Measurements from ENCODE around the gene DOC2A. TPM values are rescaled to one million over a fixed set of nuclear protein-coding genes. Genes with fewer than 3 reads are reported as not detected.

DOC2A gene
- total and polyA plus RNA-seq, 2 donors, result 0.24 to 1.3 TPM

DNA sequence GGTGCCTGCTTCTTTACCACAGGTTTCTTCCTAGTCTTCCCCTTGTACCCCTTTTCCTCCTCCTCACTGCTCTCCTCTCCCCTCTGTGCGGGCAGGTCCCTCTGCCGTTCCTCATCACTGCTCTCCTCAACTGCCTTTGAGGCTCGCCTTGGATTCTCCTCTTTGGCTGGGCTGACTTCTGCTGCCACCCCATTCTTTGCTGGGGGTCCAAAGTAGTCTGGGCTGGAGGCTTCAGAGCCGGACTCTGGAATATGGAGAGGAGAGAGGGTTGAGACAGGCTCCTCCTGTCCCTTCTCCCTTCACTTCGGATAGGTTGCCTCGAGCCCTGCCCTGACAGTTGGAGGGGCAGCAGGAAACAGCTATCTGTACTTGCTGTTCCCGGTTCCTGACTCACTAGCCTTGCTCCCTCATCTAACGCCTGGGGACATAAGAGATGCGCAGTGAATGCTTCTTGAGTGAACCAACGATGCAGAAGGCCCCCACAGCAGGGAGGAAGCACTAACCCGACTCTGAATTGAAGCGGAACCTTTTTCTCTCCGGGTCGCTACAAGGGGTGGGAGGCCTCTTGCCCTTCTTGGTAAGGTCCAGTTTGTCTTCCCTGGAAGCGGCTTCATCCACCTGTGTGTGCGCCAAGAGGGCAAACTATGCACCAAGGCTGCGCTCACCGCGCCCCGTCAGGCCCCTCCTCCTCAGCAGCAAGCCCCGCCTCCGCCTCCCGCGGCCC, 16.1 kb downstream of the DOC2A start:
- no peaks in the 10 kb centered on the region for H3K27me3 ChIP-seq (ENCODE audit: control insufficient read depth in 2 of 2, insufficient read depth in 1 of 2, low read length in 1 of 2)
- 20% methylated on average over 24 of the region's 24 CpGs for WGBS
- peak overlapping the region; percentile 96 to 99 for H3K27ac ChIP-seq (ENCODE audit: low read depth in 1 of 2, low read length in 1 of 2)
- peaks cover 10 to 23% of the 10 kb centered on the region in 2 donors for H3K4me1 ChIP-seq (ENCODE audit: control insufficient read depth in 2 of 2, insufficient read depth in 2 of 2, low read length in 2 of 2)
- DNase-seq (ENCODE audit: low read depth in 6 of 9, low spot score in 9 of 9), result peak in 2 of 9 donors; percentile 50 to 79
- peak overlapping the region; percentile 68 to 88 for H3K4me3 ChIP-seq (ENCODE audit: low read length in 2 of 2)
- peaks cover 41 to 56% of the 10 kb centered on the region in 2 donors for H3K36me3 ChIP-seq (ENCODE audit: control insufficient read depth in 2 of 2, insufficient read depth in 2 of 2, low read length in 1 of 2)
- H3K9me3 ChIP-seq (ENCODE audit: control insufficient read depth in 2 of 2, insufficient read depth in 1 of 2, low read length in 1 of 2), result no peaks in the 10 kb centered on the region

DNA sequence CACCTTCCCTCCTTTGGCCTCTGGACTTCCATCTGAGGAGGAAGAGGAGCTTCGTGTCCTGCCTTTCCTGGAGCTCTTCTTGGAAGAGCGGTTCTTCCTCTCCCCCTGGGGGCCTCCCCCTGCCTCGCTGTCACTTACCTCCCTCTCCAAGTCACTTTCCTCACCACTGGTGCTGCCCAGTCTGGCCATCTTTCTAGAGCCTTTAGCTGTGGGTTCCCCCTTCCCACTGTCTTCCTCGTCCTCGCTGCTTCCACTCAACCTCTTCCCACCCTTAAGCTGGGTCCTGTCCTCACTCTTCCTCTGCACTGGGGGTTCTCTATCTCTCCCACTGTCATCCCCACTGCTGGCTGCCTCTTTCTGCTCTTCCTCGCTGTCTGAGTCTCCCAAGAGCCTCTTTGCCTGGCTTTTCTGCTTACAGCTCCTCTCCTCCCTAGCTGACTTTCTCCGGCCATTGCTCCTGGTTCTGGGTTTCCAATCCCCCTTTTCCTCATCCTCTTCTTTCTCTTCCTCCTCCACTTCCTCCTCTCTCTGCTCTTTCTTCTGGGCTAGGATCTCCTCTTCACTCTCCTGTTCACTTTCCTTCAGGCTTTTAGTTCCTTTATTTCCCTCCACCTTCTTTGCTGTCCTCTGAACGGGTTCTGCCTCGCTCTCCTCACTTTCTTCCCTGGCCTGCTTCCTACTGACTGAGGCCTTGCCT, 16.8 kb downstream of the DOC2A start:
- WGBS, result 98% methylated on average over 9 of the region's 9 CpGs
- H3K4me1 ChIP-seq (ENCODE audit: control insufficient read depth in 2 of 2, insufficient read depth in 2 of 2, low read length in 2 of 2), result peaks cover 10 to 23% of the 10 kb centered on the region in 2 donors
- no peak for DNase-seq (ENCODE audit: low read depth in 6 of 9, low spot score in 9 of 9)
- no peaks in the 10 kb centered on the region for H3K27me3 ChIP-seq (ENCODE audit: control insufficient read depth in 2 of 2, insufficient read depth in 1 of 2, low read length in 1 of 2)
- no peaks in the 10 kb centered on the region for H3K9me3 ChIP-seq (ENCODE audit: control insufficient read depth in 2 of 2, insufficient read depth in 1 of 2, low read length in 1 of 2)
- peaks cover 46 to 59% of the 10 kb centered on the region in 2 donors for H3K36me3 ChIP-seq (ENCODE audit: control insufficient read depth in 2 of 2, insufficient read depth in 2 of 2, low read length in 1 of 2)
- H3K27ac ChIP-seq (ENCODE audit: low read depth in 1 of 2, low read length in 1 of 2), result no peak overlapping the region
- no peak overlapping the region for H3K4me3 ChIP-seq (ENCODE audit: low read length in 2 of 2)

DNA sequence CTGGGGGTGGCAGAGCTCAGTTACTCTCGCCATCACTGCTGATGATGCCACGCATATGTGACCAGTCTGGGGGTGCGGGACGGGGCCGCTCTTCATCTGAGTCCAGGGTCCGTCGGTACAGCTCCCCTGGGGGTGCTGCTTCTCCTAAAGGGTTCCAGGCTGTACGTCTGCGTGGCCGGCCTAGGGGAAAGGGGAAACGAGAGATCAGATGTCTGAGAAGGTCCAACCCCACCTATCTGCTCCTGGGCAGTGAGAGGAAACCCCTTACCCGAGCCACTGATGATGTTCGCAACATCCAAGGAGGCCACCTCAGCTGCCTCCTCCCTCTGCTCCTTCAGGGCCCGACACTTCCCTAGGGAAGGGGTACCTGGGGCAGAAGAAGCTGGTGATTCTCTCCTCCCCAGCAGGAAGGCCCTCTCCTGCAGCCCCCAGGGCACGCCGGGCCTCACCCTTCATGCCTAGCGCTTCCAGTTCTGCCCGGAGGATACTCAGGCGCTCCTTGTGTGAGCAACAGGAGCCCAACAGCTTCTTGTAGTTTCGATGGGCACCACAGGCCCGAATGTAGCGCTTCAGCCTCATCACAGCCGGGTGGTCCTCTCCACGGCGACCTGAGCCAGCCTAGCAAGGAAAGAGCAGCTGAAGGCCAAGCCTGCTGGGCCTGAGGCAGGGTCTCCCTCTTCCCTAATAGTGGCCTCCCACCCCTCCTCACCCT, 17.5 kb downstream of the DOC2A start:
- 97% methylated on average over 25 of the region's 25 CpGs for WGBS
- no peak overlapping the region for H3K27ac ChIP-seq (ENCODE audit: low read depth in 1 of 2, low read length in 1 of 2)
- H3K27me3 ChIP-seq (ENCODE audit: control insufficient read depth in 2 of 2, insufficient read depth in 1 of 2, low read length in 1 of 2), result no peaks in the 10 kb centered on the region
- peaks cover 53 to 64% of the 10 kb centered on the region in 2 donors for H3K36me3 ChIP-seq (ENCODE audit: control insufficient read depth in 2 of 2, insufficient read depth in 2 of 2, low read length in 1 of 2)
- H3K4me1 ChIP-seq (ENCODE audit: control insufficient read depth in 2 of 2, insufficient read depth in 2 of 2, low read length in 2 of 2), result peaks cover 10 to 23% of the 10 kb centered on the region in 2 donors
- no peak overlapping the region for H3K4me3 ChIP-seq (ENCODE audit: low read length in 2 of 2)
- DNase-seq (ENCODE audit: low read depth in 6 of 9, low spot score in 9 of 9), result no peak
- H3K9me3 ChIP-seq (ENCODE audit: control insufficient read depth in 2 of 2, insufficient read depth in 1 of 2, low read length in 1 of 2), result no peaks in the 10 kb centered on the region

GRCh38 chr16:29992344-29992967, 18.4 kb downstream of the DOC2A start:
- Histone ChIP-seq H3K9me3 (ENCODE audit: control insufficient read depth in 2 of 2, insufficient read depth in 1 of 2, low read length in 1 of 2) (no peaks in the 10 kb centered on the region), H3K27me3 (ENCODE audit: control insufficient read depth in 2 of 2, insufficient read depth in 1 of 2, low read length in 1 of 2) (no peaks in the 10 kb centered on the region), H3K36me3 (ENCODE audit: control insufficient read depth in 2 of 2, insufficient read depth in 2 of 2, low read length in 1 of 2) (peaks cover 62 to 67% of the 10 kb centered on the region in 2 donors), H3K4me3 (ENCODE audit: low read length in 2 of 2) (no peak overlapping the region), H3K27ac (ENCODE audit: low read depth in 1 of 2, low read length in 1 of 2) (no peak overlapping the region), H3K4me1 (ENCODE audit: control insufficient read depth in 2 of 2, insufficient read depth in 2 of 2, low read length in 2 of 2) (peaks cover 10 to 23% of the 10 kb centered on the region in 2 donors)
- WGBS, result 87% methylated on average over 7 of the region's 7 CpGs
- no peak for DNase-seq (ENCODE audit: low read depth in 6 of 9, low spot score in 9 of 9)

DNA sequence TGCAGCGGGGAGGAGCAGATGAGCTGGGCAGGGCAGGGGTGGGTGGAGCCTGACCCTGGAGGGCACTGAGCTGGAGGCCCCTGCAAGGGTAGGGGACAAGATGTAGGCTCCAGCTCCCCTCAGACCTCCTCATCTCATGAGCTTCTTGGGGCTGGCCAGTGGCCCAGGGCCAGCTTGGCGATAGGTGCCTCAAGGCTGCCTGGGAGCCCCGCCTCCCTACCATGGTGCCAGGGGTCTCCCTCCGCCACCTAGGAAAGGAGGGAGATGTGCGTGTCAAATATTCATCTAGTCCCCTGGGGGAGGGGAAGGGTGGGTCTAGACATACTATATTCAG, 19.3 kb downstream of the DOC2A start:
- no peak for DNase-seq (ENCODE audit: low read depth in 6 of 9, low spot score in 9 of 9)
- no peak overlapping the region for H3K27ac ChIP-seq (ENCODE audit: low read depth in 1 of 2, low read length in 1 of 2)
- H3K36me3 ChIP-seq (ENCODE audit: control insufficient read depth in 2 of 2, insufficient read depth in 2 of 2, low read length in 1 of 2), result peaks cover 71 to 76% of the 10 kb centered on the region in 2 donors

DNA sequence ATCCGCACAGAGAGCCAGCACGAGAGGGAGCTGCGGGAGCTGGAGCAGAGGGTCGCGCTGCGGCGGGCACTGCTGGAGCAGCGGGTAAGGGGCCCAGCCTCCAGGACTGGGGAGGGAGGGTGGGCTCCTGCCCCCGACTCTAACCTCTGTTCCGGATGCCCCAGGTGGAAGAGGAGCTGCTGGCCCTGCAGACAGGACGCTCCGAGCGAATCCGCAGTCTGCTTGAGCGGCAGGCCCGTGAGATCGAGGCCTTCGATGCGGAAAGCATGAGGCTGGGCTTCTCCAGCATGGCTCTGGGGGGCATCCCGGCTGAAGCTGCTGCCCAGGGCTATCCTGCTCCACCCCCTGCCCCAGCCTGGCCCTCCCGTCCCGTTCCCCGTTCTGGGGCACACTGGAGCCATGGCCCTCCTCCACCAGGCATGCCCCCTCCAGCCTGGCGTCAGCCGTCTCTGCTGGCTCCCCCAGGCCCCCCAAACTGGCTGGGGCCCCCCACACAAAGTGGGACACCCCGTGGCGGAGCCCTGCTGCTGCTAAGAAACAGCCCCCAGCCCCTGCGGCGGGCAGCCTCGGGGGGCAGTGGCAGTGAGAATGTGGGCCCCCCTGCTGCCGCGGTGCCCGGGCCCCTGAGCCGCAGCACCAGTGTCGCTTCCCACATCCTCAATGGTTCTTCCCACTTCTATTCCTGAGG, 19.8 kb downstream of the DOC2A start:
- no peak overlapping the region for H3K27ac ChIP-seq (ENCODE audit: low read depth in 1 of 2, low read length in 1 of 2)
- no peak for DNase-seq (ENCODE audit: low read depth in 6 of 9, low spot score in 9 of 9)

More for the DNA sequence above, 19.3 kb downstream of the DOC2A start:
- no peak overlapping the region for H3K4me3 ChIP-seq (ENCODE audit: low read length in 2 of 2)
- no peaks in the 10 kb centered on the region for H3K9me3 ChIP-seq (ENCODE audit: control insufficient read depth in 2 of 2, insufficient read depth in 1 of 2, low read length in 1 of 2)
- H3K4me1 ChIP-seq (ENCODE audit: control insufficient read depth in 2 of 2, insufficient read depth in 2 of 2, low read length in 2 of 2), result peaks cover 7 to 16% of the 10 kb centered on the region in 2 donors
- no peaks in the 10 kb centered on the region for H3K27me3 ChIP-seq (ENCODE audit: control insufficient read depth in 2 of 2, insufficient read depth in 1 of 2, low read length in 1 of 2)
- 97% methylated on average over 5 of the region's 5 CpGs for WGBS

DNA sequence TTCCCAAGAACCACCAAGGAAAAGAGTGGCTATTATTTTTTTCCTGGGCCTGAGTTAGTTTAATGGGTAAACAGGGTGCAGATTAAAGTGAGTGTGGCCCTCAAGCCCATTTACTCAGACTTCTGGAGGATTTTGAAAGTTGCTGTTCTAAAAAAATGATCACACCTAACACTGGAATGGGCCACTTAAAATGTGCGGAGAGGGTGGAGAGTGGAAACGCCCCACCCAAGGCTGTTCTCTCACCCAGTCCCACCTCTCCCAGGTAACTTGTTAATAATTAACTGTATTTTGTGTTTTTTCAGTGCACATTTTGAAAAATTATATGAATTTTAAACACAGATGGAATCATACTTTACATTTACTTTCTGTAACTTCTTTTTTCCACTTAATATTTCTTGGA, 20.8 kb downstream of the DOC2A start:
- Histone ChIP-seq H3K9me3 (ENCODE audit: control insufficient read depth in 2 of 2, insufficient read depth in 1 of 2, low read length in 1 of 2) (no peaks in the 10 kb centered on the region), H3K36me3 (ENCODE audit: control insufficient read depth in 2 of 2, insufficient read depth in 2 of 2, low read length in 1 of 2) (peaks cover 86 to 91% of the 10 kb centered on the region in 2 donors), H3K4me1 (ENCODE audit: control insufficient read depth in 2 of 2, insufficient read depth in 2 of 2, low read length in 2 of 2) (peaks cover 7 to 11% of the 10 kb centered on the region in 2 donors), H3K4me3 (ENCODE audit: low read length in 2 of 2) (no peak overlapping the region), H3K27me3 (ENCODE audit: control insufficient read depth in 2 of 2, insufficient read depth in 1 of 2, low read length in 1 of 2) (no peaks in the 10 kb centered on the region), H3K27ac (ENCODE audit: low read depth in 1 of 2, low read length in 1 of 2) (no peak overlapping the region)
- WGBS, result 96% methylated on average over 2 of the region's 2 CpGs
- DNase-seq (ENCODE audit: low read depth in 6 of 9, low spot score in 9 of 9), result no peak

More for the DNA sequence above, 19.8 kb downstream of the DOC2A start:
- Histone ChIP-seq H3K4me1 (ENCODE audit: control insufficient read depth in 2 of 2, insufficient read depth in 2 of 2, low read length in 2 of 2) (peaks cover 7 to 14% of the 10 kb centered on the region in 2 donors), H3K4me3 (ENCODE audit: low read length in 2 of 2) (no peak overlapping the region), H3K27me3 (ENCODE audit: control insufficient read depth in 2 of 2, insufficient read depth in 1 of 2, low read length in 1 of 2) (no peaks in the 10 kb centered on the region), H3K36me3 (ENCODE audit: control insufficient read depth in 2 of 2, insufficient read depth in 2 of 2, low read length in 1 of 2) (peaks cover 76 to 81% of the 10 kb centered on the region in 2 donors), H3K9me3 (ENCODE audit: control insufficient read depth in 2 of 2, insufficient read depth in 1 of 2, low read length in 1 of 2) (no peaks in the 10 kb centered on the region)
- 98% methylated on average over 35 of the region's 35 CpGs for WGBS

DNA sequence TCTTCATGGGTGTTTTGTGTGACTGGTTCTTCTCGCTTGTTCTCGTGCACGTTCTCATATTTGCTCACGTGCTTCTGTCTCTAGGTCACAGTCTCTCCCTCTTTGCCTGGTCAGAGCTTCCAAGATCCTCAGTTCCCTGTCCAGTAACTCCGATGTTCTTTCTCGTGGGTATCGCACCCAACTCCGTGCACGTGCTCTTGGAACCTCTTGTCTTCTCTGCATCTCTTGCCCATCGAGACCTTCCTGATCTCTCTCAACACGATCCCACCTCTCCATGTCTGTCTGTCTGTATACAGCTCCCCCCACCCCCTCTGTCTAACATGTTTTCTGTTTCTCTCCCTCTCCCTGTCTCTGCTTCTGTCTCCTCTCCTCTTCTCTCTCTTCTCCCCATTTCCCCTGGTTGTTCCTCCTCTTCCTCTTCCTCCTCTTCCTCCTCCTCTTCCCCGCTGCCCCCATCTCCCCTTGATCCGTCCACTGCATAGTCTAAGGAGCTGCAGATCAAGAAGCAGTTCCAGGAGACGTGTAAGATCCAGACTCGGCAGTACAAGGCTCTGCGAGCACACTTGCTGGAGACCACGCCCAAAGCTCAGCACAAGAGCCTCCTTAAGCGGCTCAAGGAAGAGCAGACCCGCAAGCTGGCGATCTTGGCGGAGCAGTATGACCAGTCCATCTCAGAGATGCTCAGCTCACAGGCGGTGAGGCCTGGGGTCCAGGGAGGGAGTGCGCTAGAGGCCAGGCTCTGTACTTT, 21.5 kb downstream of the DOC2A start:
- no peak for DNase-seq (ENCODE audit: low read depth in 6 of 9, low spot score in 9 of 9)
- H3K4me1 ChIP-seq (ENCODE audit: control insufficient read depth in 2 of 2, insufficient read depth in 2 of 2, low read length in 2 of 2), result peaks cover 0 to 3% of the 10 kb centered on the region in 2 donors
- no peak overlapping the region for H3K27ac ChIP-seq (ENCODE audit: low read depth in 1 of 2, low read length in 1 of 2)
- no peaks in the 10 kb centered on the region for H3K27me3 ChIP-seq (ENCODE audit: control insufficient read depth in 2 of 2, insufficient read depth in 1 of 2, low read length in 1 of 2)
- H3K4me3 ChIP-seq (ENCODE audit: low read length in 2 of 2), result no peak overlapping the region
- 97% methylated on average over 23 of the region's 23 CpGs for WGBS
- H3K9me3 ChIP-seq (ENCODE audit: control insufficient read depth in 2 of 2, insufficient read depth in 1 of 2, low read length in 1 of 2), result no peaks in the 10 kb centered on the region
- peaks cover 93 to 98% of the 10 kb centered on the region in 2 donors for H3K36me3 ChIP-seq (ENCODE audit: control insufficient read depth in 2 of 2, insufficient read depth in 2 of 2, low read length in 1 of 2)

All from thymus (tissue), 11 donors.